Endometrial microvascular endothelial cells (primary cell): Measurements from ENCODE around the gene SEMA4G. TPM values are rescaled to one million over a fixed set of nuclear protein-coding genes. Genes with fewer than 3 reads are reported as not detected.

Experiments
- in situ Hi-C: cut with HindIII; loops from 2 replicates; pipeline ENCODE4 v1.10.0; 2017; ENCODE audit warnings: low sequenced_read_pairs, low pct_unique_long_range_greater_than_20kb; ENCODE audit errors: inconsistent ontology term
- total RNA-seq: library from RNA; depleted of rRNA; stranded (reverse); fragments of >200 nt; gene quantifications from one replicate; pipeline ENCODE4 v1.2.3, GENCODE V29; 2015; ENCODE audit errors: inconsistent ontology term

The SEMA4G gene
- total RNA-seq, 1 donor from 2014 or later, result 3.8 TPM

- in situ Hi-C loops, result no loop called here
These were observed 33.2 kb downstream of the SEMA4G start for GRCh38 chr10:101002456-101002855.

GRCh38 chr10:101003639-101004206 lies 34.4 kb downstream of the SEMA4G start:
- in situ Hi-C loops, result no loop called here

GRCh38 chr10:101005361-101005760 lies 36.1 kb downstream of the SEMA4G start:
- in situ Hi-C loops, result no loop called here

GRCh38 chr10:101005869-101006567 lies 36.7 kb downstream of the SEMA4G start:
- in situ Hi-C loops, result no loop called here

- in situ Hi-C loops, result no loop called here
These were observed 37.3 kb downstream of the SEMA4G start for GRCh38 chr10:101006593-101007098.

GRCh38 chr10:101007099-101007711 lies 37.9 kb downstream of the SEMA4G start:
- in situ Hi-C loops, result no loop called here

GRCh38 chr10:101007915-101008822 lies 38.9 kb downstream of the SEMA4G start:
- in situ Hi-C loops, result no loop called here

GRCh38 chr10:101008823-101009423 lies 39.6 kb downstream of the SEMA4G start:
- in situ Hi-C loops, result no loop called here

GRCh38 chr10:101010329-101010728 lies 41.0 kb downstream of the SEMA4G start:
- in situ Hi-C loops, result no loop called here

GRCh38 chr10:101011517-101012423 lies 42.5 kb downstream of the SEMA4G start:
- in situ Hi-C loops, result no loop called here

- in situ Hi-C loops, result no loop called here
These were observed 43.4 kb downstream of the SEMA4G start for GRCh38 chr10:101012525-101013364.

- in situ Hi-C loops, result no loop called here
These were observed 44.1 kb downstream of the SEMA4G start for GRCh38 chr10:101013365-101013825.

- in situ Hi-C loops, result no loop called here
These were observed 45.1 kb downstream of the SEMA4G start for GRCh38 chr10:101014230-101014884.

- in situ Hi-C loops, result no loop called here
These were observed 45.8 kb downstream of the SEMA4G start for GRCh38 chr10:101014966-101015581.

GRCh38 chr10:101015582-101015973 lies 46.3 kb downstream of the SEMA4G start:
- in situ Hi-C loops, result no loop called here

GRCh38 chr10:101016814-101017213 lies 47.5 kb downstream of the SEMA4G start:
- in situ Hi-C loops, result no loop called here
